ENCODE measurements around the gene TAS2R10.
"Not testable (repeated sequence)": the region's sequence is repeated elsewhere in the genome, so short reads cannot be mapped to it uniquely, and the experiment has no call there.

Gene TAS2R10, protein sequence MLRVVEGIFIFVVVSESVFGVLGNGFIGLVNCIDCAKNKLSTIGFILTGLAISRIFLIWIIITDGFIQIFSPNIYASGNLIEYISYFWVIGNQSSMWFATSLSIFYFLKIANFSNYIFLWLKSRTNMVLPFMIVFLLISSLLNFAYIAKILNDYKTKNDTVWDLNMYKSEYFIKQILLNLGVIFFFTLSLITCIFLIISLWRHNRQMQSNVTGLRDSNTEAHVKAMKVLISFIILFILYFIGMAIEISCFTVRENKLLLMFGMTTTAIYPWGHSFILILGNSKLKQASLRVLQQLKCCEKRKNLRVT

DNA sequence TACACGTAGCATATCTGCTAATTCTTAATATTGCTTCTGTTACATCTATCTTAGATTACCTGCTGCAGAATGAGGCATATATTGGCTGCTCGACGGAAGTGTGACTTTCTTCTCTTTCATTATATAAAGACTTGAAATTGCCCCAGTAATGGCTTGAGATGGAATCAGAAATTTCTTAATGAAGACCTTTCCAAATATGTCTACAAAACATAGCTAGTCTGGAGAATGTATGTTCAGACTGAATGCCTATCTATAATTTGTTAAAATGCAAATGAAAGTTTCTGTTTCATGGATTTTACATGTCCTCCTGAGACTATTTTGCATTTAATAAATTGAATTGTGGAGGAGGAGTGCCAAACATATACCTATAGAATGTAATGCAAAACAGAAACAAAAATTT is at the start of gene TAS2R10:
Gene TAS2R10, minus strand, starts transcription at position 101 of the 400 bp plus-strand sequence. Its CDS starts 89 bp downstream, at position 12.
- DNase-seq (ENCODE audit: low read depth), result no peak

DNA sequence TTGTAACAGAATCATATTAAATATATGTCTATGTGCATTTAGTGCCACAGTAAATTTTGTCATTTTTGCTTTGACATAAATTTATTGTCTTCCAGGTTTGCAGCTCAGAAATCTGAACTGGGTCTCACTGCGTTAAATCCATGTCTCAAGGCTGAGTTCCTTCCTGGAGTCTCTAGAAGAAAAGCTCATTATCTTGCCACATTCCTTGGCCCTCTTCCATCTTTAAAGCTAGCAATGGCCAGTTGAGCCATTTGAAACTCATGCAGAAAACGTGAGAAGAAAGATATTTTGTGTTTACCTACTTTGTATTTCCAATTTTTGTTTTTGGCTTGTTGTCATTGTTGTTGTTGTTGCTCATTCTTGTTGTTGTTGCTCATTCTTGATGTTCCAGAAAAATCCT is 47.2 kb upstream of the TAS2R10 start:
- DNase-seq (ENCODE audit: low read depth), result no peak

DNA sequence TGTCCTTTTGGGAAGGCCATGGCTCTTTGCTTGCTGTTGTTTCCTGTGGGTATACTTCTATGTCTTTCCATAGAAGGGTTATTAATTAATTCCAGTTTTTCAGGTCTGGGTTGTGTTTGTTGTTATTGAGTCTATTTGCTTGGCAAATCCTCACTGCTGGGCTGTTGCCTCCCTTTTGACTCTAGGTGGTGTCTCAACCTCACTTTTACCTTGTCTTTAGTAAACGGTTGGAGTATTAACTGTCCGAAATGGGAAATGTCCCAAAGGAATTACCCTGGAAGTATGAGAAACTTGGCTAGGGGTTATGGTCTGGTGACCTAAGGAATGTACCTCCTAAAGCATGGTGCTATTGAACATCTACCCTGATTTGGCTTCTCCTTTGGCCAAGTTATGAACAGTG is 41.2 kb upstream of the TAS2R10 start:
- no peak for DNase-seq (ENCODE audit: low read depth)

DNA sequence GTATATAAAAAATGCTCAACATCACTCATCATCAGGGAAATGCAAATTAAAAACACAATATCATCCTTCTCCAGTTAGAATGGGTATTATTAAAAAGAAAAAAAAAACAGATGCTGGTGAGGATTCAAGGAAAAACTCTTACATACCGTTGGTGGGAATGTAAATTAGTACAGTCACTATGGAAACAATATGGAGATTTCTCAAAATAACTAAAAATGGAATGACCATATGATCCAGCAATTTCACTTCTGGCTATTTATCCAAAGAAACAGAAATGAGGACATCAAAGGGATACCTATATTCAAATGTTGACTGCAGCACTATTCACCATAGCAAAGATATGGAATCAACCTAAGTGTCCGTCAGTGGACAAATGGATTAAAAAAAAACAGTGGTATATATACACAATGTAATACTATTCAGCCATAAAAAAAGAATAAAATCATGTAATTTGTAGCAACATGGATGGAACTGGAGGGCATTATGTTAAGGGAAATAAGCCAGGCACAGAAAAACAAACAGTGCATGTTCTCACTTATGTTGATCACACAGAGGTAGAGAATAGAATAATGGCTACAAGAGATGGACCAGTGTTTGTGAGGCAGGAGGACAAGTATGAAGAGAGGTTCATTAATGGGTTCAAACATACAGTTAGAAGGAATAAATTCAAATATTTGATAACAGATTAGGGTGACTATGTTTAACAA is 37.5 kb upstream of the TAS2R10 start:
- no peak for DNase-seq (ENCODE audit: low read depth)

DNA sequence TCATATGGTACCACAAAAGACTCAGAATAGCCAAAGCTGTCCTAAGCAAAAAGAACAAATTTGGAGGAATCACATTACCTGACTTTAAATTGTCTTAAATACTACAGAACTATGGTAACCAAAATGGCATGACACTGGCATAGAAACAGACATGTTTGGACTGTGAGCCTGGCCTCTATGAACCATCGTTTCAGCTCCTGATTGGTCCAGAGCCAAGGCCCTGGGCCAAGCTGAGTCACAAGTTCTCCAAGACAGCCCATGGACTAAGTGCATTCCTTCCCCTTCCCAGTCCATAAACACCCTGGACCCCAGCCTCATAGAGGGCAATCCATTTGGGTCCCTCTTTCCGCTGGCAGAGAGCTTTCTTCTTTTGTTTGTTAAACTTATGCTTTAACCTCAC is 35.2 kb upstream of the TAS2R10 start:
- DNase-seq (ENCODE audit: low read depth), result no peak

DNA sequence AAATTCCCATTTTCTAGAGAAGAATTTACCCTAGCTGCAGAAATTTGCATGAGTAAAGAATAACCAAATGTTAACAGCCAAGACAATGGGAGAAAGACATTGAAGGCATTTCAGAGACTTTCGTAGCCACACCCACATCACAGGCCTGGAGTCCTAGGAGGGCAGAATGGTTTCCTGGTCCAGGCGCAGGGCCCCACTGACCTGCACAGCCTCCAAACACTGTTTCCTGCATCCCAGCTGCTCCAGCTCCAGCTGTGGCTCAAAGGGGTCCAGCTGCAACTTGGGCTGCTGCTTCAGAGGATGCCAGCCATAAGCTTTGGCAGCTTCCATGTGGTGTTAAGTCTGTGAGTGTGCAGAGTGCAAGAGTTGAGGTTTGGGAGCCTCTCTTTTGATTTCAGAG is 29.6 kb upstream of the TAS2R10 start:
- DNase-seq (ENCODE audit: low read depth), result no peak

DNA sequence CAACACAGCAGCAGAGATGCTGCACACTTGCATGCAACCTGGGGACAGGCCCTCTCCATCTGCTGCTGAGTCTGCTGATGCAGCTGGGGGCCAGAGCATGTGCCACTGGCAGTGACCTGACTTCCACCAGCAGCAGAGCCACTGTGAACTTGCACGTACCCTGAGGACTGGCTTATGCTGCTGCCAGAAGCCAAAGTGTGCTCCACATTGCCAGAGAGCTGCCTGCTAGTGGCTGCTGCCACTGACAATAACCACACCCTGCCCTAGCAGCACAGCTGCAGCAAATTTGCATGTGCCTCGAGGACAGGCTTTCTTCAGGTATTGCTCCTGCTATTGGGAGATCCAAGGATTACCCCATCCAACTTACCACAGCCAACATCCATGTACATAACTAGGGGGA is 27.6 kb upstream of the TAS2R10 start:
- DNase-seq (ENCODE audit: low read depth), result no peak

DNA sequence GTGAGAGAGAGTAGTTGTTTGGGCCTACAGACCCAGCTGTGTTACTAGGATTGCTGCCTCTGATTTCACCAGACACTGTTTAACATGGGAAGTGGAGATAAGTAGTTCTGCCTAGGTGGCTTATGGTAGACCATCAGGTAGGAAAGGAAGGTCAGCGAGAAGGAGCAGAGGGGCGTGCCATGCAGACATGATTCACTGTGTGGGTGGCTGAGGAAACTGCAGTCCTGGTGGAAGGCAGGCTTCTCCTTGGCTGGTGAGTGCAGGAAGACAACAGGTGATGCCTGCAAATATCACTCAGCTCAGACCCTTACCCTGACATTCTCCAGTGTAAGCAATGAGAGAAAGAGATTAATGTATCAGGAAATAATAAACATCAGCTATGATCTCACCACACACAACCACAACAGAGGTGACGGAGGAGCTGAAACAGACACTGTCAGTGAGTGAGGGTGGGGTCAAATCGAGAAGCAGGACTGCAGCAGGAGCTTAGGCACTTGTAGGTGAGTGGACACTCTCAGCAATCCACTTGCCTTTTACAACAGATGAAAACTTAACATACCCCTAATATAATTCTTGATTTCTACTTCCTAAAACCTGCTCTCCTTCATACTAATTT is 25.2 kb upstream of the TAS2R10 start:
- DNase-seq (ENCODE audit: low read depth), result no peak

DNA sequence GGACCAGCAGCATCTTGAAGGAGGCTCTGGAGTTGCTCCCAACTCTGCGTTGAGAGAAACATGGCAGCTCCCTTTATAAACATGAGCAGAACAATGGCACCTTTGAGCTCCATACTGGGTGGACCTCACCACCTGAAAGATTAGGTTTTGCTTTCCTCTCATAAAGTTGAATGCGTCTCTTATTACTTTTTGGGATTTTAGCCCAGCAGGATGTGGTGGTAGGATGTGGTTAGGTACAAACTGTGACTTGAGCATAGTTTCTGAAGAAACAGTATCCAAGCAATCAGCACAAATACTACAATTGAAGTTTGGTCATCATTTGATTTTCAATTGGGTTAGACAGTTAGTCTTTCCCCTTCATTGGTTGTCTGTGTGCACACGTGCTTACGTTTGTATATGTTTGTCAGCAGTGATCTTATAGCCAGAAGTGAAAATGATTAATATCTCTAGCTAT is 23.3 kb upstream of the TAS2R10 start, which contains the start of gene PRR4:
Gene PRR4, minus strand, starts transcription at position 51 of the 454 bp plus-strand sequence. Its CDS starts 38 bp downstream, at position 13.
- no peak for DNase-seq (ENCODE audit: low read depth)

DNA sequence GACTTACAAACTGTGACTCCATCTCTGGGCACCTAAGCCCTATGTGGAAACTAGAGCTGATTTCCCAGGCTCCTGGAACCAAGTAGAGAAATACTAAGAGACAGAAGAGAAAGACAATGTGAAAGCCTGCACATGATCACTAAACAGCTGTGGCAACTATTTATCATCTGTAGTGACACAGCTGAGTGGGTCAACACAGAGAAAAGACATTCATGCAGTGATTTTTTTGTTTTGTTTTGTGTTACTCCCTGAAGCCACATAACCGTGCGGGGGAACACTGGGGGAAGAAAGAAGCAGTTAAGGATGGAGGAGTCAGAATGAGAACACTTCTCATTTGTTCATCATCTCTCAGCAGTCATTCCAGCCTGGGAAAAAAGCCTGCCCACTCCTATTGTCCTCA is 21.6 kb upstream of the TAS2R10 start:
- DNase-seq (ENCODE audit: low read depth), result no peak

DNA sequence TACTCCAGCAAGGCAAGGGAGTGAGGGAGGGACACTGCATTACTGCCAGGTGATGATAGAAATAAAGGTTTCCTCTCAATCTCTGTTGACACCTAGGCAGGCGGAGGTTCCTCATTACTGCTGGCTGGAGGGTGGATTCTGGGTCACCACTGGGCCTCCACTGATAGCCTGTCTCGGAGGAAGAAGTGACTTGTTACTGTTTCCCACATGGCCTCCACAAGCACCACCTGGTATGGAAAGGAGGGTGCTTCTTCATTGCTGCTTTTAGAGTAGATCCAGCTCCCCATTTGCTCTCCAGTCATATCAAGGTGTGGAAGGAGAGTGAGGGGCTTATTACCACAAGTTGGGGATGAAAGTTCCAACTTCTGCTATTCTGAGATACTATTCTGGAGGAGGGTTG is 16.7 kb upstream of the TAS2R10 start:
- no peak for DNase-seq (ENCODE audit: low read depth)

DNA sequence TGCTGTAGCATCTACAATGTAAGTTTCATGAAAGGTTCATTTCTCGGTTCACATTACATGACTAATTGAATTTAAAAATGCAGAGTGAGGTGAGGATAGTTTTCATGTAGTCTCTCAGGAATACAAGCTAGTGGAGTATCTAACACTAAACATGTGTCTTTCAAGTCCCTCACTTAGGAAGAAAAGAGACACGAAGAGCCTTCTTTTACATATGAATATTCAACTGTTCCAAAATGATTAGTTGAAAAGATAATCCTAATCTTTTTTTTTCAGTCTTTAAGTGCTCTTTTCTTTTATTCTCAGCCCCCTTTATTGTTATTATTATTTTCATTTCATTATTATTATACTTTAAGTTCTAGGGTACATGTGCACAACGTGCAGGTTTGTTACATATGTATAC is 12.3 kb upstream of the TAS2R10 start:
- no peak for DNase-seq (ENCODE audit: low read depth)

DNA sequence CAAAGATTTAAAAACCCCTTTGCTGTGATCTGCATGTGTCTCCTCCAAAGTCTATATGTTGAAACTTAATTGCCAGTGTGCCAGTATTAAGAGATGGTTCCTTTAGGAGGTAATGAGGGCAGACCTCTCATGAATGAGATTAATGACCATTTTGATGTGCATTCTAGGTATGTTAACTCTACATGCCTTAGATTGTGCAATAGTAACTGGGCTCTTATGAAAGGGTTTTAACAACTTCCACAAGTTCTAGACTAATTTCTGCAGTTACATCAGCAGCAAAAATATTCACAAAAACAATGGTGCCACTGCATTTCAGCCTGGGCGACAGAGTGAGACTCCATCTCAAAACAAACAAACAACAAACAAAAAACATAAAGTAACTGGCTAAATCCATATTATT is 3.8 kb upstream of the TAS2R10 start:
- no peak for DNase-seq (ENCODE audit: low read depth)

DNA sequence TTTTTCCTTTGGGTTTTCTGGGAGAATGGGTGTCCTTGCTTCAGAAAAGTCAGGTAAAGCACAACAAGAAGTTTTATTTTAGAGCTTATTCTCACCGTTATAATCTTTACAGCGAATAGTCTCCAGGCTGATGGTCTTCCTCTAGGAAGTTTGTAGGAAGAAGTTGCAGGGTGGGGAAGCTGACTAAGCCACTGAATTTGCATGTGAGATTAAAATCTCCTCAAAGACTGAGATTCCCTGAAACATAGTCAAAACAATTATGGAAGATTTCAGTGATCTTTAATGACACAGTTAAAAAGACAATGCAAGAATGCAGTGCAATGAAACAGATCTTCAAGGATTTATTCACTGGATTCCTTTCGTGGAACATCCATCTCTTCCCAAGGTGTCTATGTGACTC is 1.2 kb downstream of the TAS2R10 start:
- DNase-seq (ENCODE audit: low read depth), result no peak

DNA sequence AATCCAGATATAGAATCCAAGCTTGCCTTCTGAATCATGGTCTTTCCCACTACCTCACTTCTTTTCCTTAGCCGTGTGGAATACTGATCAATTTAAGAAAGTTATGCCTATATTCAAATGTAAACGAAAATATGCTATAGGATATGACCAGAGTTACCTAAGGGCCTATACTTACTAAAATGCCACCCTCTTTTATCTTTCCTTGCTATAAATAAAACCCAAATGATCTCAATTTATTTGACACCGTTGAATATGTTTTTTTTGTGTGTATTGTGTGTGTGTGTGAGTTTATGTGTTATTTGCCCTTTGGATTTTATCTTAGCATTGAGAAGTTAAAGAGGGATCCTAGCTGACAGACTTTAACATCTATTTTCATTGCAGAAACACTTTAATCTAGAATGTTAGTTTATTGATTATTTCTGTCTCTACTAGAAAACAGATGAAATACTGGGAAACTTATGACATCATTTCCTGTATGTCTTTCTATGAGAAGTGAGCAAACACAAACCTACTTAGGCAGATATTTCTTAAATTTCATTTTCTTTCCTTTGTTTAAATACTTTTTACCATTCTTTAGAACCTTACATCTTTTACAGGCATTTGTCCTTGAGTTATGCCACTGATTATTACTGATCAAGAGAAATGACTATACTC is 14.1 kb downstream of the TAS2R10 start:
- DNase-seq (ENCODE audit: low read depth), result no peak

DNA sequence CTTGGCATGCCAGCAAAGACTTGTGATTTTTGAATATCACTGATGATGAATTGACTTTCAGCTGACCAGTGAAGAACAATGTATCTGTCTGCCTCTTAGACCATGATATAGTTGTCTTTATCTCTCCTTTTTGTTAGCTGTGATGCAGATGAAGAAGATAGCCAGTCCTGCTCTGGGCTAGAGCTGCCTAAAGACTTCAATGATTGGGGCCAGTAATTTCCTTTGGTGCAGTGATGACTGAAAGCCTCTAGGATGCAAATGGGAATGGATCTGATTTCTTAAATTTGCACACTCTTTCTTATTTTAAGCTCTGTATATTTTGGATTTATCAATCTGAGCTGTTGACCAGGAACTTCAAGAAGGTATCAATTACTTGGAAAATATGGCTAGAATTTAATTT is 16.1 kb downstream of the TAS2R10 start, which contains the start of gene TAS2R9:
Gene TAS2R9, minus strand, starts transcription at position 101 of the 400 bp plus-strand sequence. Its CDS starts 93 bp downstream, at position 8.
- DNase-seq (ENCODE audit: low read depth), result no peak

DNA sequence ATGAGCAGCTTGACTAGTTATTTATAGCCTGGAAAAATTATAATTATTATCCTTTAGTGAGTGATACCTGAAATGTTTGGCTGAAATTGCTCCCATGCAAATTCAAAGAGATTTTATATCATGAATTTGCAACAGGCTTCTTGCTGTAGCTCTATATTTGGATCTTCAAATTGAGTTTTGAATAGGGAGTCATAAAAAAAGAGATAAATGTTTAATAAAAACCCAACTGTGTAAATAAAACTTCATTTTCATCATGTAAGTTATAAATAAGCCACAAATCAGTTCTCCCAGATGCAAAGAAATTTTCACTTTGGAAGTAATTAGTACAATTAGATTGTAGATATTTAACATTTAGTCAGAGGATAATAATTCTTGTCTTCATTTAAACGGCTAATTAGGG is 19.0 kb downstream of the TAS2R10 start, which contains the start of gene TAS2R8:
Gene TAS2R8, minus strand, starts transcription at position 101 of the 400 bp plus-strand sequence. CDS start 306 bp downstream, outside the sequence.
- DNase-seq (ENCODE audit: low read depth), result no peak

DNA sequence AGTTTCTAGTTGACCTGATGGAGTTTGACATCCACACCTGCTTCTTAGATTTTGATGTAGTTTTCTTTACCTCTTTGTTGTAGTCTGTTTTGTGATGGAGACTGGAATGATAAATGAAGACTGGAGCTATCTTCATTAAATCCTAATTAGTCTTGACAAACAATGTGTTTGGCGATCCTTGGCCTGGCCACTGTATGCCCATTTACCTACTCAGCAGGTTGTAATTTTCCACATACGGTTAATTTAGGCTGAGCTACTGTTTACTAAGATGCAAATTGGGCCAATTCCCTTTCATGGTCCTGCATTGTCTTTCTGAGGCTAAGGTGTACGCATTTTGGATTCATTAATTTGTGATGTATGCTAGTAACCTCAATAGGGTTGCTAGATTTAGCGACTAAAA is 23.6 kb downstream of the TAS2R10 start, which contains the start of gene TAS2R7:
Gene TAS2R7, minus strand, starts transcription at position 41 of the 400 bp plus-strand sequence. CDS start 57 bp downstream, outside the sequence.
- no peak for DNase-seq (ENCODE audit: low read depth)

DNA sequence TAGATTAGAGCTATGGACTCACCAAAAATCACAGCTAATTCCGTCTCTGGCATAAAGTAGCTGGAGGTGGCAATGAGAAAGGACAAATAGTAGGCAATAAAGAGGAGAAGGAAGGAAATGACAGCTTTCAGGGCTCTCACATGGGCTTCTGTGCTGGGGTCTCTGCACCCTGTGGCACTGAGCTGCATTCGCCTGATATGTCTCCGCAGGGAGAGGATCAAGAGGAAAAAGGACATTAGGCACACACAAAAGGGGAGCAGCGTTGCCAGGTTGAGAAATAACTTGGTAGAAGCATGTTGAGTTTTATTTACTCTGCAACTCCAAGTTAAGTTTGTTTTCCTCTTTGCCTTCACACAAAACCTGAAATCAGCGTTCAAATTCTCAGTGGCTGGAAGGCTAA is 24.4 kb downstream of the TAS2R10 start:
- no peak for DNase-seq (ENCODE audit: low read depth)

DNA sequence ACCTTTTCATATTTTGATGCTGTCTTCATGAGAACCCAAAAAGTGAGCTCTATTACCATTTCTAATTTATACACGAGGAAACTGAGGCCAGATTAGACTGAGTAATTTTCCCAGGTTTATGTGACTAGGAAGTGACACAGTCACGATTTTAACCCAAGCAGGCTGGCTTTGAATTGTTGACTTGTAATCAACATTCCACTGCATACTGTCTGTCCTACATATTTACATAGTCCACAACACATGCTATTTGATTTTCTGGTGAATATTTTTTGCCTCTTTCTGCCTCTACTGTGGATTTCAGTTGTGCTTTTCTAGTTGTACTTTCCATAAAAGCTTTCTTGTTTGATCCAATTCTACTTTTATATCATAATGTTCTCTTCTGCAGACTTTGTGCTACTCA is 31.9 kb downstream of the TAS2R10 start:
- DNase-seq (ENCODE audit: low read depth), result no peak

DNA sequence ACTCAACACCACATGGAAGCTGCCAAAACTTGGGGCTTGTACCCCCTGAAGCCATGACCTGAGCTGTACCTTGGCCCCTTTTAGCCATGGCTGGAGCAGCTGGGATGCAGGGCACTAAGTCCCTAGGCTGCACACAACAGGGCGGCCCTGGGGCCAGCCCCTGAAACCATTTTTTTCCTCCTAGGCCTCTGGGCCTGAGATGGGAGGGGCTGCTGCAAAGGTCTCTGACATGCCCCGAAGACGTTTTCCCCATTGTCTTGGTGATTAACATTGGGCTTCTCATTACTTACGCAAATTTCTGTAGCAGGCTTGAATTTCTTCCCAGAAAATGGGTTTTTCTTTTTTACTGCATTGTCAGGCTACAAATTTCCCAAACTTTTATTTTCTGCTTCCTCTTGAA is 34.4 kb downstream of the TAS2R10 start:
- DNase-seq (ENCODE audit: low read depth), result not testable (repeated sequence)

DNA sequence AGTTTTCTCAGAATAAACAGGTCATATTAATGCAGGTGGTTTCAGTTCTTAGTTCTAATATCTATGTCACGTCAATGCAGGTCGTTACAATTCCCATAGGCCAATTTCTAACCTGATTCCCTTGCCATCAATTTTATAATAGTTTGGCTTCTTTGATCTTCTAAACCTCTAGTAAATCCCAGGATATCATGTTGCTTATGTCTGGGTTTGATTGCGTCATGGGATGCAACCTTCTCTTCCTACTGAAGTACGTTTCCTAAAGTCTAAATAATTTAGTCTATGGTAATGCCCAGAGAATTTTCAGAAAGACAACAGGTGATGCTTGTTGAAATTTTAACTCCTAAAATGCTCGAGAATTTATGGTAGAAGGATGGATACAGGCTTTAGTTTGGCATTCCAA is 42.9 kb downstream of the TAS2R10 start:
- DNase-seq (ENCODE audit: low read depth), result no peak
